HepG2 (cell line): Measurements from ENCODE around the gene CLEC4M. TPM values are rescaled to one million over a fixed set of nuclear protein-coding genes. Genes with fewer than 3 reads are reported as not detected.

Experiments
- ATAC-seq: fragments of 200-7000 bp; cut with Tn5 transposase; 3 replicates; pipeline ENCODE4 v1.9.1; 2020; ENCODE audit warnings: mild to moderate bottlenecking, moderate library complexity
- BruUV-seq: library from RNA; stranded (reverse); fragments of 400-500 nt; replicated peaks from 2 replicates; lab custom pipeline; 2021; lab: Mats Ljungman, UMichigan
- CTCF ChIA-PET: fragments of 300-600 bp; formaldehyde crosslinking; extraction: SDS; loops from one replicate; lab custom pipeline; 2021; ENCODE audit warnings: low total read pairs, inconsistent platforms, low intra/inter-chr PET ratio; lab: Yijun Ruan, JAX
- POLR2A ChIA-PET: fragments of 350-600 bp; sonication (Branson Sonifier 250); formaldehyde crosslinking; loops from one replicate; lab custom pipeline; 2020; ENCODE audit warnings: antibody characterized with exemption, inconsistent platforms; lab: Yijun Ruan, JAX
- DNase-seq: peaks from one replicate; pipeline ENCODE4 v3.0.0-alpha.2; 2015; ENCODE audit warnings: low spot score
- FAIRE-seq: peaks from 3 replicates; lab custom pipeline; 2011; peaks lifted over from hg19 to GRCh38; lab: Jason Lieb, UNC
- H2AFZ ChIP-seq: one replicate; pipeline ENCODE4 v1.6.1; 2011; ENCODE audit warnings: low read length, inconsistent platforms
- H3K27ac ChIP-seq: fragments of 300-600 bp; 3 replicates; pipeline ENCODE4 v1.8.0; 2011; ENCODE audit warnings: mixed run types, mild to moderate bottlenecking, mixed read lengths, low read length, inconsistent platforms; ENCODE audit not compliant: insufficient read depth; ENCODE audit errors: extremely low read length
- H3K27me3 ChIP-seq, 2 experiments: fragments of 200-600 bp in 1 of 2; 2 replicates in 1 of 2; 3 replicates in 1 of 2; pipeline versions ENCODE4 v1.6.0 to v1.8.0; 2011; ENCODE audit warnings: low read length in 2 of 2, mild to moderate bottlenecking in 2 of 2, moderate library complexity in 2 of 2, inconsistent platforms in 1 of 2; ENCODE audit not compliant: insufficient read depth in 2 of 2, control insufficient read depth in 1 of 2
- H3K36me3 ChIP-seq, 2 experiments: fragments of 200-600 bp in 1 of 2; replicated peaks in 1 of 2; 2 replicates in 1 of 2; 3 replicates in 1 of 2; pipeline versions ENCODE4 v1.5.1 to v1.8.0; 2011; ENCODE audit warnings: low read length in 2 of 2, inconsistent platforms in 1 of 2; ENCODE audit not compliant: insufficient read depth in 2 of 2, control insufficient read depth in 1 of 2
- H3K4me1 ChIP-seq: 2 replicates; pipeline ENCODE4 v1.5.1; 2012; ENCODE audit warnings: low read length, inconsistent platforms; ENCODE audit not compliant: insufficient read depth
- H3K4me2 ChIP-seq: 2 replicates; pipeline ENCODE4 v1.6.0; 2011; ENCODE audit warnings: low read depth, low read length, inconsistent platforms
- H3K4me3 ChIP-seq, 3 experiments: fragments of 200-600 bp in 1 of 3; sonication (generic), shearing (Covaris generic) in 1 of 3; replicated peaks in 1 of 3; 2 replicates each; pipeline ENCODE4 v1.5.1; 2011 to 2016; ENCODE audit warnings: low read length in 3 of 3, inconsistent platforms in 2 of 3, low read depth in 2 of 3, mild to moderate bottlenecking in 2 of 3, control low read depth in 1 of 3, mixed read lengths in 1 of 3; ENCODE audit not compliant: insufficient read depth in 1 of 3
- H3K79me2 ChIP-seq: one replicate; pipeline ENCODE4 v1.6.1; 2011; ENCODE audit warnings: low read length, inconsistent platforms; ENCODE audit not compliant: insufficient read depth
- H3K9ac ChIP-seq: 2 replicates; pipeline ENCODE4 v1.6.0; 2011; ENCODE audit warnings: mild to moderate bottlenecking, low read depth, low read length, inconsistent platforms; ENCODE audit not compliant: insufficient read depth
- H3K9me3 ChIP-seq: 2 replicates; pipeline ENCODE4 v1.5.1; 2012; ENCODE audit warnings: mild to moderate bottlenecking, low read length
- H4K20me1 ChIP-seq: 2 replicates; pipeline ENCODE4 v1.6.0; 2011; ENCODE audit warnings: inconsistent platforms, mild to moderate bottlenecking, low read length, moderate library complexity; ENCODE audit not compliant: insufficient read depth
- AHR ChIP-seq: IDR thresholded peaks from 2 replicates; pipeline ENCODE4 v1.6.1; 2018; ENCODE audit warnings: missing genetic modification reagents, missing compliant biosample characterization
- CBX5 ChIP-seq: sonication (generic); formaldehyde crosslinking; IDR thresholded peaks from 2 replicates; pipeline ENCODE4 v1.4.0; 2020; ENCODE audit warnings: missing genetic modification reagents, borderline replicate concordance
- CCAR2 ChIP-seq: fragments of 200-400 bp; formaldehyde crosslinking; optimal IDR thresholded peaks from 2 replicates; pipeline ENCODE3; 2018; ENCODE audit warnings: low read depth, mild to moderate bottlenecking, low read length, moderate library complexity
- KDM5A ChIP-seq: fragments of 200-600 bp; sonication (generic); IDR thresholded peaks from 2 replicates; pipeline ENCODE4 v1.7.0; 2018; ENCODE audit warnings: antibody characterized with exemption, mild to moderate bottlenecking, low read length, borderline replicate concordance
- MIER2 ChIP-seq: IDR thresholded peaks from 2 replicates; pipeline ENCODE4 v1.6.1; 2016; ENCODE audit warnings: missing biosample characterization, missing genetic modification reagents
- NFATC3 ChIP-seq: sonication (generic); formaldehyde crosslinking; IDR thresholded peaks from 2 replicates; pipeline ENCODE4 v1.5.1; 2020; ENCODE audit warnings: mild to moderate bottlenecking, missing genetic modification reagents
- POLR2G ChIP-seq: fragments of 200-400 bp; formaldehyde crosslinking; IDR thresholded peaks from 2 replicates; pipeline ENCODE4 v1.6.1; 2018; ENCODE audit warnings: mild to moderate bottlenecking, low read depth, low read length, moderate library complexity
- RNF219 ChIP-seq: sonication (generic); formaldehyde crosslinking; IDR thresholded peaks from 2 replicates; pipeline ENCODE4 v1.5.0; 2020; ENCODE audit warnings: mild to moderate bottlenecking, missing genetic modification reagents
- SP140L ChIP-seq: sonication (generic); formaldehyde crosslinking; IDR thresholded peaks from 2 replicates; pipeline ENCODE4 v1.4.0; 2020; ENCODE audit warnings: missing genetic modification reagents, borderline replicate concordance
- ZNF329 ChIP-seq: sonication (generic); formaldehyde crosslinking; IDR thresholded peaks from 2 replicates; pipeline ENCODE4 v1.9.0; 2021; ENCODE audit warnings: low read depth, mild to moderate bottlenecking, missing genetic modification reagents
- ZNF605 ChIP-seq: sonication (generic); formaldehyde crosslinking; IDR thresholded peaks from 2 replicates; pipeline ENCODE4 v1.8.0; 2022; ENCODE audit warnings: mild to moderate bottlenecking, missing genetic modification reagents
- ZNF777 ChIP-seq: sonication (generic); formaldehyde crosslinking; IDR thresholded peaks from 2 replicates; pipeline ENCODE4 v1.4.0; 2020; ENCODE audit warnings: missing genetic modification reagents
- WGBS: methylation state at CpG from one replicate; pipeline ENCODE4 v1.1.6; 2017; ENCODE audit warnings: low lambda C conversion rate; 5-methylcytosine and 5-hydroxymethylcytosine counted together
- in situ Hi-C: cut with HindIII; loops from 2 replicates; pipeline ENCODE4 v1.10.0; 2017; ENCODE audit warnings: low pct_unique_long_range_greater_than_20kb; ENCODE audit not compliant: extremely low pct_ligation_motif_present
- intact Hi-C: fragments of 100-400 bp; cut with micrococcal nuclease; formaldehyde crosslinking; loops from one replicate; pipeline ENCODE4 v1.10.0; 2022; ENCODE audit not compliant: unreplicated experiment
- polyA plus RNA-seq, 8 experiments: library from polyadenylated mRNA; depleted of rRNA in 3 of 8; stranded (reverse) in 7 of 8; unstranded in 1 of 8; fragments of >200 nt; fragmentation: Illumina TruSeq in 4 of 8; extraction: Trizol in 4 of 8; gene quantifications; 2 replicates each; pipeline versions ENCODE4 v1.2.1 to v1.2.3, GENCODE V29; 2011 to 2016; ENCODE audit warnings: low read depth in 4 of 8, missing spikeins in 1 of 8, mixed read lengths in 1 of 8; ENCODE audit not compliant: insufficient read depth in 1 of 8
- total RNA-seq, 5 experiments: library from RNA; depleted of rRNA; stranded (reverse); fragments of >200 nt; fragmentation: Illumina TruSeq; extraction: Trizol; gene quantifications; 2 replicates each; pipeline ENCODE4 v1.2.3, GENCODE V29; 2016; ENCODE audit warnings: low read depth in 1 of 5

The CLEC4M gene
- total and polyA plus RNA-seq, 2 of the 13 experiments (the other 11 are each of a cell fraction or from before 2014, with no cell fraction given), result not detected

- no TSS peak for BruUV-seq
- DNase-seq (no peak), FAIRE-seq (no peak)
- Histone ChIP-seq H3K9ac (no peak overlapping the region), H3K27ac (no peak overlapping the region)
- TF ChIP-seq MIER2 (CRISPR knock-in tag), result no peak
- no peak for TF ChIP-seq SP140L (CRISPR knock-in tag)
- no peak for TF ChIP-seq ZNF605 (CRISPR knock-in tag)
- TF ChIP-seq POLR2G, result no peak
- no peak for TF ChIP-seq CBX5 (CRISPR knock-in tag)
- TF ChIP-seq AHR (CRISPR knock-in tag), result no peak
- TF ChIP-seq ZNF329 (CRISPR knock-in tag), result no peak
- no peak for TF ChIP-seq KDM5A
- TF ChIP-seq NFATC3 (CRISPR knock-in tag), result no peak
- TF ChIP-seq CCAR2, result no peak
- no peak for TF ChIP-seq ZNF777 (CRISPR knock-in tag)
- TF ChIP-seq RNF219, result no peak
- TF ChIP-seq, all 625 proteins: peak for 0
- H4K20me1 ChIP-seq, result no peaks in the 10 kb centered on the region
- no peaks in the 10 kb centered on the region for H3K4me1 ChIP-seq
- no peak for ATAC-seq
- H2AFZ ChIP-seq, result no peak overlapping the region
- H3K36me3 ChIP-seq, result no peaks in the 10 kb centered on the region
- no peaks in the 10 kb centered on the region for H3K9me3 ChIP-seq
- H3K27me3 ChIP-seq, result peaks cover 2 to 28% of the 10 kb centered on the region in 2 experiments
- H3K4me2 ChIP-seq, result no peak overlapping the region
- WGBS, result 15% methylated on average over 9 of the region's 14 CpGs
- CTCF ChIA-PET, result no interaction called here
- in situ Hi-C loops, result loop anchor here (10.0 kb wide), 2 partner anchors 106 to 226 kb away; partner anchors contain the start of gene TRAPPC5
- no peak overlapping the region for H3K4me3 ChIP-seq
- intact Hi-C loops, result no loop called here
- POLR2A ChIA-PET, result no interaction called here
- H3K79me2 ChIP-seq, result no peaks in the 10 kb centered on the region
Measured at GRCh38 chr19:7790416-7790815, 27.4 kb downstream of the CLEC4M start.
